HG02588 (cell line): ENCODE data around the gene G0S2.

Experiments used
- ATAC-seq: cut with Tn5 transposase; IDR thresholded peaks from one replicate; pipeline ENCODE4 v1.9.1; 2021; ENCODE audit warnings: mild to moderate bottlenecking, moderate library complexity; ENCODE audit not compliant: unreplicated experiment

The G0S2 gene

DNA sequence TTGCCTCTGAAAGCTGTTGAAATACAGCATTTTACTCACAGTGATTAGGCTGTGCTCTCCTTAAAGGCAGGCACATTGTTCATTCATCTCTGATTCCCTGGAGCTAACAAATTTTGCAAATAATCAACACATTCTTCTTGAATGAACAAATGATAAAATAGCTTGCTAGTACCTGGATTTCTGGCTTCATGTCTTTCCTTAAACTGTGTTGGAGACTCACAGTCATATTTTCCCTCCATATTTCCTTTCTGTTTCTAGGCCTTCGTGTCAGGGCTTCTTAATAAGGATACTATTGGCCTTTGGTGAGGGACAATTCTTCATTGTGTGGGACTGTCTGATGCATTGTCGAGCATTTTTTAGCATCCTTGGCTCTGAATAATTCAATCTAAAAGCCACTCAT, 39.1 kb downstream of the G0S2 start:
- no peak for ATAC-seq

- ATAC-seq, result no peak
These were observed 40.1 kb downstream of the G0S2 start for GRCh38 chr1:209715314-209715713.

DNA sequence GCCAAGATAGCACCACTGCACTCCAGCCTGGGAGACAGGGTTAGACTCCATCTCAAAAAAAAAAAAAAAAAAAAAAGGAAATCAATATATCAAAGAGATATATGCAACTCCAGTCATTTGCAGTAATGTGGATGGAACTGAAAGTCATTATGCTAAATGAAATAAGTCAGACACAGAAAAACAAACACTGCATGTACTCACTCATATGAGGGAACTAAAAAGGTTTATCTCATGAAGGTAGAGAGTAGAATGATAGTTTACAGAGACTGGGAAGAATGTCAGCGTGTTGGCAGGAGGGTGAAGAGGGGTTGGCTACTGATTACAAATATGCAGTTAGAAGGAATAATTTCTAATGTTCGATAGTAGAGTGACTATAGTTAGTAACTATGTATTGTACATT, 42.6 kb downstream of the G0S2 start:
- no peak for ATAC-seq

- no peak for ATAC-seq
These were observed 45.1 kb downstream of the G0S2 start for GRCh38 chr1:209720326-209720725.

DNA sequence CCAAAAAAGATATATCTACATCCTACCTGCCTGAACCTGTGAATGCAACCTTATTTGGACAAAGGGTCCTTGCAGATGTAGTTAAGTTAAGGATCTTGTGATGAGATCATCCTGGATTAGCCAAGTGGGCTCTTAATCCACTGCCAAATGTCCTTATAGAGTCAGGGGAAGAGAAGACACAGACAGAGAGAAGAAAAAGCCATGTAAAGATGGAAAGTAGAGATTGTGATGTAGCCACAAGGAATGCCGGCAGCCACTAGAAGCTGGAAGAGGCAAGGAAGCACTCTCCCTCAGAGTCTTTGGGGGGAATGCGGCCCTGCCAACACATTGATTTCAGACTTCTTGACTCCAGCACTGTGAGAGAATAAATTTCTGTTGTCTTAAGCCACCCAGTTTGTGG, 45.6 kb downstream of the G0S2 start:
- no peak for ATAC-seq

DNA sequence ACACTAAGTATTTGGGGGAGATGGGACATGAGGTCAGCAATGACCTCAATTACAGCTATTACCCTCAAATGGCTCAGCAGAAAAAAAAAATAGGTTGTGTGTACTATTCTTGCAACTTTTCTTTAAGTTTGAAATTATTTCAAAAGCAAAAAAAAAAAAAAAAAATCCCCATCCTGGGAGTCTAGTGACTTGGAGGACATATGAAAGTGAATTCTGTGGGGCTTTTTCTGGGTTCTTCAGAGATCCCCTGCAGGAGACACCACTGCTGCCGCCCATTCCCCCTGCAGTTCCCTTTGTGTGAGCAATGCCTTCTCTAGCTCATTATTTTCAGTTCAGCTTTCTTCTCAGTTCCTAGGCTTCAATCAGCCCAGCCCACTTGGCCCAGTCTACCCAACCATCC, 46.1 kb downstream of the G0S2 start:
- no peak for ATAC-seq

- no peak for ATAC-seq
These were observed 48.1 kb downstream of the G0S2 start for GRCh38 chr1:209723265-209723664.

GRCh38 chr1:209723756-209724693, 48.8 kb downstream of the G0S2 start:
- peak; percentile 61 for ATAC-seq
